NCI-H446 treated with DMSO at 0.1 percent for 48 hours (cell line): ENCODE measurements around the gene CBS.
"Not testable (repeated sequence)": the region's sequence is repeated elsewhere in the genome, so short reads cannot be mapped to it uniquely, and the experiment has no call there.

Experiments
- DNase-seq: peaks from one replicate; lab custom pipeline; 2025; lab: John Stamatoyannopoulos, UW

The CBS gene

DNA sequence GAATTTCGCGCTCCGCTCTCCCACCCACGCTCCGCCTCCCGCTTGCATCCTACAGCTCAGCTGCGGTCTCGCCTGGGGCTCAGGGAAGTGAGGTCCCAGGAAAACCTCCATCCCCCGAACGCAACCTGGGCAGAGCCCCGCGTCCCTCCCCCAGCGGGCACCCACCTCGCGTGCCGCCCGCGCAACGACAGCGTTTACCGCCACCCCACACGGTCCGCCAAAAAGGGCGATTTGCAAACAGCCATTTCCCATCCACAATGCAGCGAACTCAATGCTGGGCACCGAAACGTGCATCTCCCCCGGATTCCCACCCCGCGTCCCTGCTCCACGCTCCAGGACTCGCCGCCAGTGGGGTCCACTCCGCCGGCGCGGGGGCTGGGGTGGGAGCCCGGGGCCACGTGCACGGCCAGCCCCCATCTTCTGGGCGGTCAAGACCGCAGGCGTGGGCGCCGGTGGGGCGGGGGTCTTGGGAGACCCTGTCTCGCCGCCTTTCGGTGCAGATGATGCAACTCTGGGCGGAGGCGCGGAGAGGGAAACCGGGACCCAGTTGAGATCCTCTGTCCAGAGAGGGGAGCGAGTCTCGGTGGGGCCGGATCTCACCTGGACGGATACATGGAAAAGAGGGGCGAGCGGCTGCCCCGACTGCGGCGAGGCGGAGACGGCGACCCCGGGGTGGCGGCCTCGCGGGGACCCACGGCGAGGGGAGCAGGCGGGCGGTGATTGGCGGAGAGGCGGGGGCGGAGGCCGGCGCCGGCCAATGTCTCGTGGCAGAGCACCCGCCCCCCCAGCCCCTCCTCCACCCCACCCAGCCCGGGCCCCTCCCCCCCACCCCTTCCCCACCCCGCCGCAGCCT lies at the start of gene CBS:
Gene CBS (minus strand): TSS at position 666 of the 853 bp plus-strand sequence. CDS start 3,642 bp downstream, outside the sequence.
- not testable (repeated sequence) for DNase-seq

DNA sequence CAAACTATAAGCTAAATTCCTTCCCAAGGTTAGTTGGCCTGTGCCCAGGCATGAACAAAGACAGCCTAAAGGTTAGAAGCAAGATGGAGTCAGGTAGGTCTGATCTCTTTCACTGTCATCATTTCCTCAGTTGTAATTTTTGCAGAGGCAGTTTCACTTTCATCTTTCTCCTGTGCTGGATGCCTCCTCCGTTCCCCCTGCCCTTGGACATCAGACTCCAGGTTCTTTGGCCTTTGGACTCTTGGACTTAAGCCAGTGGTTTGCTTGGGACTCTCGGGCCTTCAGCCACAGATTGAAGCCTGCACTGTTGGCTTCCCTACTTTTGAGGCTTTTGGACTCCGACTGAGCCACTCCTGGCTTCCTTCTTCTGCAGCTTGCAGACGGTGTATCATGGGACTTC lies 40.3 kb upstream of the CBS start:
- not testable (repeated sequence) for DNase-seq

DNA sequence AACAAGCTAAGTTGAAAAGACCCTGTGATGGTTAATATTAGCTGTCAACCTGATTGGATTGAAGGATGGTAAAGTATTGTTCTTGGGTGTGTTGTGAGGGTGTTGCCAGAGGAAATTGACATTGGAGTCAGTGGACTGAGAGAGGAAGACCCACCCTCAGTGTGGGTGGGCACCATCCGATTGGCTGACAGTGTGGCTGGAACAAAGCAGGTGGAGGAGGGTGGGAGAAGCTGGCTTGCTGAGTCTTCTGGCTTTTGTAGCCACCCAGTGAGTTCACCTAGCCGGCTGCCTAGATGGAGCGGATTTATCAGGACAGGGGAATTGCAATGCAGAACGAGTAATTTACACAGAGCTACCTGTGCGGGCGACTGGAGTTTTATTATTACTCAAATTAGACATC lies 38.8 kb upstream of the CBS start:
- not testable (repeated sequence) for DNase-seq

- not testable (repeated sequence) for DNase-seq
Observed at GRCh38 chr21:43109006-43109405, 33.4 kb upstream of the CBS start.

DNA sequence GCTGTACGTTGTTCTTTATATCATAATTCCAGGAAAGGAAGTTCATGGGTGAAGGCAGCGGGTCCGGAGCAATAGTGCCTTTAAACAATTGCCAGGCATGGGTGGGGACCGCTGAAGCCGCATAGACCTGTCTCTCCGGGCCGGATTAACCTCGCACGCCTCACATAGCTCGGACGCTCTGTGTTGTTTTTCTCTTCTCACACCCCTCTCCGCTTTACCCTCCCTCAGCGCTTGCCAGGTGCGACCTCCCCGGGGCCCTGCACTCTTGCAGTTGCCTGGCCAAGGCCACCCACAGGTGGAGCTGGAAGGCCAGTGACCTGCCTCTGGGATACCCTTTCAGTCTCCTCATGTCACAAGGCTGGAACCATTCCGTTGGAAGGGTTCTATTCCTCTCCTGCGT lies 32.5 kb upstream of the CBS start:
- DNase-seq = not testable (repeated sequence)

GRCh38 chr21:43107794-43108137 lies 32.1 kb upstream of the CBS start:
- DNase-seq = not testable (repeated sequence)

DNA sequence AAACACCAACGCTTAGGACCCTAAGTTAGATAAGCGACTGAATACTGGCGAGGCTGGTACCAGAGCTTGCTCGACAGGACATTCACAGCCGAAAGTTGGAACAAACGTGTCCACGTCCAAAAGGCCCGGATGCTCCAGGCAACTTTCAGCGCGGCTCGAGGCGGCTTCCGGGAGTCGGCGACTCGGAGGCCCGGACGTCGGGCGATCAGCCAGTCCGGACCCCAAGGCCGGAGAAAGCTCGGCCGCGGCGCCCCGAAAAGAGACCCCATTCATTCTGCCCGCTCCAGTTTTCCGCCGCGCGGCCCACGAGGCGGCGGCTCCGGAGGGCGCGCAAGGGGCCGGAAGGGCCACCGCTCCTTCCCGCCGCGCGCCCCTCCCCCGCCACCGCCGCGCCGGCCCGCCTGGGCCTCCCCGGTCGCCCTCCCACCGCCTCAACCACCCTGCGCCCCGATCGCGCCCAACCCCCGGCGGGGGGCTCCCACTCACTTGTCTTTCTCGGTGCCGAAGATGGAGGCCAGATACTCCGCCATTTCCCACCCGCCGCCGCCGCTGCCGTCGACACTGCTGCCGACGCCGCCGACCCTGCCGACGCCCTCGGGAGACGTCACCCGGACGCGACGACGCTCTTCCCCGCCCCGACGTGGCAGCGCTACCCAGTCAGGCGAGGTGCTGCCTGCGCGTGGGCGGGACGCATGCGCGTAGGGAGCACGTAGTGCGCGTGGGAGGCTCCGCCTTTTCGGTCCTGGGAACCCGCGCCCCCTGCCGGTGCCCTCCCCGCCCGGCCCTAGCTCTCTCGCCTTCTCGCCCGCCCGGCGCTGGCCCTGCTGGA lies 31.5 kb upstream of the CBS start, which contains the start of gene U2AF1:
Gene U2AF1 (minus strand): TSS at position 606 of the 829 bp plus-strand sequence. CDS start 76 bp downstream, at position 530.
- not testable (repeated sequence) for DNase-seq

DNA sequence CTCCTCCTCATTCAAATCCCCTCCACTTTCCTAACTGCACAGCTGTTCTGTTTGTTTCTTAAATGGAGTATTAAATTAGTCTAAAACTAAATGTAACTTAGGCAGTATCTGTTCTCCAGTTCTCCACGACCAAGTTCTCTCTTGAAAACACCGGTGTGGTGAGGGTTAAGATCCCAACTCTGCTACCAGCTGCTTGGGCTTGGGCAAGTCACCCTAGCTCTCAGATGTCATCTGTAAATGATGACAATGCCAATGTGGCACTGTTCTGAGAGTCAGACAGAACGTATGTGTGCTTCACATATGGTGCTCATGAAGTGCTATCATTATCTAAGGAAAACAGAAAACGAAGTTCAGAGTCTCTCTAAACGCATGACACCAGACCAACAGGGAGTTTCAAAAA lies 29.0 kb upstream of the CBS start:
- DNase-seq = not testable (repeated sequence)

DNA sequence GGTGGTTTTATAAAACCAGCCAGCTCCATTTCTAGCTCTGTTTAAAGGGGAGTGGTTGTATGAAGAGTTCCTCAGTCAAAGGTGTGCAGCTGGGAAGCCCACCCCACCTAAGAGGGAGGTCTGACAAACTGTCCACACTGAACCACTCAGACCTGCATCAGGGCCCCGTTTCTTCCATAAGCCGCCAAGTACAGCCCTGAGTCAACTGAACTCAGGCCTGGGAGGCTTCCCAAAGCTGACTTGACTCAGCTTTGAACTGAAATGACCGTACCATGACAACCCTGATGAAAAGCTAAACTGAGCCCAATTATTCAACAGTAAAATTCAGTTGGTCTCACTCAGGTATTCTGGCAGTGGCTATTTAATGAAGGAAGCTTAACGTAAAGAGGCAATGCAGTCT lies 26.6 kb upstream of the CBS start:
- not testable (repeated sequence) for DNase-seq

- not testable (repeated sequence) for DNase-seq
Observed at GRCh38 chr21:43101676-43102075, 26.0 kb upstream of the CBS start.

DNA sequence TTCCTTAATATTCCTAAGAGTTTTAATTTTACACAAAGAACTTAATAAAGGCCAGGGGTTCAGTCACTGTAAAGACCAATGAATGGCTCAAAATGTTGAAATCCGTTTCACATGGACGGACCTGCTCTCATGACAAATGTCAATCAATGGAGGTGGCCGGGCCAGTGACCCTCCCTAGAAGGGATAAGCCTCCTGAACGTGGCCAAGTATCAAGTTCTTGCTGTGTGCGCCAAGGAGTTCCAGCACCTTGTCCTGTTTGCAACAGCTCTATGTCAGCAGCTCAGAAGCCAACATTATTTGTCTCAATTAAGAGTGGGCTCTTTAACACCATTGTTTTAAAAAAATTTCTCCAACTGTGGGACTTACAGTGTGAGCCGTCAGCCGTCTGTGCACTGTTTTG lies 25.4 kb upstream of the CBS start:
- DNase-seq = not testable (repeated sequence)

GRCh38 chr21:43091979-43092614 lies 16.5 kb upstream of the CBS start:
- DNase-seq = not testable (repeated sequence)

DNA sequence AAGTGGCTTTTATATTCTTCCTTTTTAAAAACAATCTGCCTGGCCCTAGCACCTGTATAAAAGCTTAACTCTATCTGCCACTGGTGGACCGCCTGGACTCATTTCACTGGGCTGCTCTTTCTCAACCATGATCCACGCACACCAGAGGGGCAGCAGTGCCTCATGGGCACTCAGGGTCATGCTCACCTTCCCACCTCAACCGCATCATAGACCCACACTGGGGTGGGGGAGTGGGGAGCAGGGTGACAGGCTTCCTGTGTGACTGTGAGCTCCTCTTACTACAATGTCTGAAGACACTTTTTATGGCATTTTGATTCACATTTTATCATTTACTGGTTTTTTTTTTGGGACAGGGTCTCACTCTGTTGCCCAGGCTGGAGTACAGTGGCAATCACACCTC lies 15.3 kb upstream of the CBS start:
- DNase-seq = not testable (repeated sequence)

GRCh38 chr21:43089463-43089862 lies 13.8 kb upstream of the CBS start:
- DNase-seq = not testable (repeated sequence)

GRCh38 chr21:43082587-43083300 lies 7.1 kb upstream of the CBS start:
- DNase-seq = not testable (repeated sequence)

- not testable (repeated sequence) for DNase-seq
Observed at GRCh38 chr21:43076643-43077042, 1.0 kb upstream of the CBS start.

- DNase-seq = not testable (repeated sequence)
Observed at GRCh38 chr21:43076023-43076637, 495 bp upstream of the CBS start.

GRCh38 chr21:43074401-43075169 lies 1.1 kb downstream of the CBS start:
- not testable (repeated sequence) for DNase-seq

DNA sequence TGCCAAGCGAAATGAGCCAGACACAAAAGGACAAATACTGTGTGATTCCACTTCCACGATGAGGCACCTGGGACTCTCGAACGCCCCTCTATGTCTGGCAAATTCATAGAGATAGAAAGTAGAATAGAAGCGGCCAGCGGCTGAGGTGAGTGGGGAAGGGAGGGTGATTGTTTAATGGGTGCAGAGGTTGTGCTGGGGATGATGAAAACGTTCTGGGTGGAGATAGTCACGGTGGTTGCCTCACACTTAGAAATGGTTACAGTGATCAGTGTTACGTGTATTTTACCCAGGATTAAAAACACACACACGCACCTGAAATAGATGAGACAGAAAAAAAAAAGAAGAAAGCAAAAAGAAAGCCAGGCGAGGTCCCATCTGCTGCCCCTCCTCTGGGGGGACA lies 2.9 kb downstream of the CBS start:
- not testable (repeated sequence) for DNase-seq

GRCh38 chr21:43069682-43070081 lies 6.0 kb downstream of the CBS start:
- DNase-seq = not testable (repeated sequence)
